ENCODE measurements around the gene EIF1.

The EIF1 gene

GRCh38 chr17:41740506-41740905 is 51.8 kb downstream of the EIF1 start (continued):
- no peak for TF ChIP-seq TSHZ2 (CRISPR knock-in tag; IDR thresholded peaks at IDR 0.05)
- no peak for TF ChIP-seq ISL1 (CRISPR knock-in tag; IDR thresholded peaks at IDR 0.05)
- TF ChIP-seq OSR1 (CRISPR knock-in tag; IDR thresholded peaks at IDR 0.05), result no peak
- TF ChIP-seq ZNF8 (CRISPR knock-in tag; IDR thresholded peaks at IDR 0.05), result no peak
- TF ChIP-seq POU6F1 (CRISPR knock-in tag; IDR thresholded peaks at IDR 0.05; ENCODE audit: borderline replicate concordance, low read depth), result no peak
- TF ChIP-seq RARB (CRISPR knock-in tag; IDR thresholded peaks at IDR 0.05), result no peak

- no peak for TF ChIP-seq CSDC2 (CRISPR knock-in tag; IDR thresholded peaks at IDR 0.05)
- no peak for TF ChIP-seq ISL1 (CRISPR knock-in tag; IDR thresholded peaks at IDR 0.05)
- TF ChIP-seq ZNF565 (CRISPR knock-in tag; conservative IDR thresholded peaks at IDR 0.05; ENCODE audit: low read depth), result no peak
- TF ChIP-seq ZFP30 (CRISPR knock-in tag; IDR thresholded peaks at IDR 0.05), result no peak
- ATAC-seq, result no peak
Measured at GRCh38 chr17:41741709-41742108, 53.0 kb downstream of the EIF1 start.

Data from SK-N-SH treated with all-trans-retinoic acid at 6 μM for 48 hours (cell line).